Stomach (tissue), 4 donors: Measurements from ENCODE around the gene LGALS12.

Source experiments
- EP300 ChIP-seq: sonication (generic); formaldehyde crosslinking; IDR thresholded peaks from one replicate; pipeline ENCODE4 v1.6.1; 2017; ENCODE audit warnings: antibody characterized with exemption
- POLR2A ChIP-seq, 4 donors: fragments of 450-650 bp; IDR thresholded peaks; one replicate each; pipeline ENCODE4 v1.6.1; 2016; ENCODE audit warnings: antibody characterized with exemption in 4 of 4, control low read depth in 2 of 4, mild to moderate bottlenecking in 1 of 4, moderate library complexity in 1 of 4
- POLR2AphosphoS5 ChIP-seq, 3 donors: sonication (generic); formaldehyde crosslinking; IDR thresholded peaks; one replicate each; pipeline ENCODE4 v1.6.1; 2016; ENCODE audit warnings: antibody characterized with exemption in 3 of 3
- TF ChIP-seq, protein P1 (sequence below), 7 experiments: fragments of 450-650 bp in 4 of 7; fragments of 200-600 bp in 3 of 7; sonication (generic) in 3 of 7; IDR thresholded peaks; one replicate each; pipeline ENCODE4 v1.5.1; 2016 to 2019; ENCODE audit warnings: antibody characterized with exemption in 7 of 7, control low read depth in 2 of 7, mild to moderate bottlenecking in 1 of 7

DNA sequence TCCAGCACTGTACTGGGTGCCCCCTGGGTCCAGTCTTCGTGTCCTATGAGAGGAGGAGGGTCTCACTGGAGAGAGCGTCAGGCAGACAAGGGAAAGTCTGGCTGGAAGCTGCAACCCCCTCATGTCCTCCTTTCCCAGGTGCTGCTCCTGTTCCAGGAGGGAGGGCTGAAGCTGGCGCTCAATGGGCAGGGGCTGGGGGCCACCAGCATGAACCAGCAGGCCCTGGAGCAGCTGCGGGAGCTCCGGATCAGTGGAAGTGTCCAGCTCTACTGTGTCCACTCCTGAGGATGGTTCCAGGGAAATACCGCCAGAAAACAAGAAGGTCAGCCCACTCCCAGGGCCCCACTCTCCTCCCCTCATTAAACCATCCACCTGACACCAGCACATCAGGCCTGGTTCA, 10.2 kb downstream of the LGALS12 start:
- TF ChIP-seq, protein P1, sequence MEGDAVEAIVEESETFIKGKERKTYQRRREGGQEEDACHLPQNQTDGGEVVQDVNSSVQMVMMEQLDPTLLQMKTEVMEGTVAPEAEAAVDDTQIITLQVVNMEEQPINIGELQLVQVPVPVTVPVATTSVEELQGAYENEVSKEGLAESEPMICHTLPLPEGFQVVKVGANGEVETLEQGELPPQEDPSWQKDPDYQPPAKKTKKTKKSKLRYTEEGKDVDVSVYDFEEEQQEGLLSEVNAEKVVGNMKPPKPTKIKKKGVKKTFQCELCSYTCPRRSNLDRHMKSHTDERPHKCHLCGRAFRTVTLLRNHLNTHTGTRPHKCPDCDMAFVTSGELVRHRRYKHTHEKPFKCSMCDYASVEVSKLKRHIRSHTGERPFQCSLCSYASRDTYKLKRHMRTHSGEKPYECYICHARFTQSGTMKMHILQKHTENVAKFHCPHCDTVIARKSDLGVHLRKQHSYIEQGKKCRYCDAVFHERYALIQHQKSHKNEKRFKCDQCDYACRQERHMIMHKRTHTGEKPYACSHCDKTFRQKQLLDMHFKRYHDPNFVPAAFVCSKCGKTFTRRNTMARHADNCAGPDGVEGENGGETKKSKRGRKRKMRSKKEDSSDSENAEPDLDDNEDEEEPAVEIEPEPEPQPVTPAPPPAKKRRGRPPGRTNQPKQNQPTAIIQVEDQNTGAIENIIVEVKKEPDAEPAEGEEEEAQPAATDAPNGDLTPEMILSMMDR (IDR thresholded peaks at IDR 0.05), result no peak
- no peak for TF ChIP-seq EP300
- TF ChIP-seq POLR2A (IDR thresholded peaks at IDR 0.05), result no peak
- no peak for TF ChIP-seq POLR2AphosphoS5 (IDR thresholded peaks at IDR 0.05)
